Activated T-cell treated with anti-CD3 and anti-CD28 coated beads, Interleukin-2, amount 50 U/mL, for 24 hours (primary cell): ENCODE results near the gene HGD.
"Not testable (repeated sequence)": the region's sequence is repeated elsewhere in the genome, so short reads cannot be mapped to it uniquely, and the experiment has no call there.

Experiments used
- DNase-seq: peaks from one replicate; pipeline ENCODE4 v3.0.0-alpha.2; 2020
- H3K27ac Mint-ChIP-seq: 2 replicates; pipeline ENCODE4 v1.8.0; 2020; ENCODE audit warnings: mild to moderate bottlenecking, mixed read lengths
- H3K27me3 Mint-ChIP-seq: 2 replicates; pipeline ENCODE4 v1.8.0; 2020; ENCODE audit warnings: mixed read lengths
- H3K36me3 Mint-ChIP-seq: 2 replicates; pipeline ENCODE4 v1.8.0; 2020; ENCODE audit warnings: low read depth, mixed read lengths
- H3K4me1 Mint-ChIP-seq: 2 replicates; pipeline ENCODE4 v1.8.0; 2020; ENCODE audit warnings: low read depth, mixed read lengths
- H3K4me3 Mint-ChIP-seq: 2 replicates; pipeline ENCODE4 v1.8.0; 2020; ENCODE audit warnings: mild to moderate bottlenecking, moderate library complexity, mixed read lengths
- H3K9me3 Mint-ChIP-seq: 2 replicates; pipeline ENCODE4 v1.8.0; 2020; ENCODE audit warnings: mixed read lengths

The HGD gene, protein sequence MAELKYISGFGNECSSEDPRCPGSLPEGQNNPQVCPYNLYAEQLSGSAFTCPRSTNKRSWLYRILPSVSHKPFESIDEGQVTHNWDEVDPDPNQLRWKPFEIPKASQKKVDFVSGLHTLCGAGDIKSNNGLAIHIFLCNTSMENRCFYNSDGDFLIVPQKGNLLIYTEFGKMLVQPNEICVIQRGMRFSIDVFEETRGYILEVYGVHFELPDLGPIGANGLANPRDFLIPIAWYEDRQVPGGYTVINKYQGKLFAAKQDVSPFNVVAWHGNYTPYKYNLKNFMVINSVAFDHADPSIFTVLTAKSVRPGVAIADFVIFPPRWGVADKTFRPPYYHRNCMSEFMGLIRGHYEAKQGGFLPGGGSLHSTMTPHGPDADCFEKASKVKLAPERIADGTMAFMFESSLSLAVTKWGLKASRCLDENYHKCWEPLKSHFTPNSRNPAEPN

DNA sequence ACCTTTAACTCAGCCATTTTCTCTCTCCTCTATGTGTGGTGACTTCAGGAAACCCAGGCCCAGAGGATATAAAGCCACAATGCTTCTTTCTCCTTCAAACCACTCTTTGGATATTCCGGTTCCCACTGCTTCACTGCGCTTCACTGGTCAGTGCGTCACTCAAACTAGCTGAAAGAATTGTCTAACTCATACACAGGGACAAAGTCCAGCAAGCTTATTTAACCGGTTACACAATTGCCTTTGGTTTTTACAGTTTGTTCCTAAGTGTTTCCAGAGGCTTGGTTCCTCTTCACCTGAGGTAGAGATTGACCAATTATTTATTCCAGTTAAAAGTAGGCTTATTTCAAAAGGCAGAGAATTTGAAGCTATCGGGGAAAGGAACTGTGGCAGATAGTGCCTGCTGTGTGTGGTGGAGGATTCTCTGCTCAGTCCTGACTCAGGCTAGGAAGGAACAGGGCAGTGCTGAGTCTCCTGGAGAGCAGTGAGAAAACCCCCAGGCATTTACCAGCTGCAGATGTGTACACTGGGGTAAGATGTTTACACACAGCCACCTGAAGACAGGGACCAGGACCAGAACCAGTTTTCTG, at the start of gene HGD:
Gene HGD, minus strand, starts transcription at position 145 of the 587 bp plus-strand sequence. Its CDS starts 128 bp downstream, at position 17.
- Mint-ChIP-seq H3K27me3 (peaks cover 3% of the 10 kb centered on the region), H3K4me3 (no peak within 1 kb of the TSS), H3K27ac (no peak within 1 kb of the TSS), H3K36me3 (peaks cover 14% of the 10 kb centered on the region), H3K9me3 (peaks cover 4% of the 10 kb centered on the region), H3K4me1 (peaks cover 3% of the 10 kb centered on the region)
- no peak for DNase-seq

DNA sequence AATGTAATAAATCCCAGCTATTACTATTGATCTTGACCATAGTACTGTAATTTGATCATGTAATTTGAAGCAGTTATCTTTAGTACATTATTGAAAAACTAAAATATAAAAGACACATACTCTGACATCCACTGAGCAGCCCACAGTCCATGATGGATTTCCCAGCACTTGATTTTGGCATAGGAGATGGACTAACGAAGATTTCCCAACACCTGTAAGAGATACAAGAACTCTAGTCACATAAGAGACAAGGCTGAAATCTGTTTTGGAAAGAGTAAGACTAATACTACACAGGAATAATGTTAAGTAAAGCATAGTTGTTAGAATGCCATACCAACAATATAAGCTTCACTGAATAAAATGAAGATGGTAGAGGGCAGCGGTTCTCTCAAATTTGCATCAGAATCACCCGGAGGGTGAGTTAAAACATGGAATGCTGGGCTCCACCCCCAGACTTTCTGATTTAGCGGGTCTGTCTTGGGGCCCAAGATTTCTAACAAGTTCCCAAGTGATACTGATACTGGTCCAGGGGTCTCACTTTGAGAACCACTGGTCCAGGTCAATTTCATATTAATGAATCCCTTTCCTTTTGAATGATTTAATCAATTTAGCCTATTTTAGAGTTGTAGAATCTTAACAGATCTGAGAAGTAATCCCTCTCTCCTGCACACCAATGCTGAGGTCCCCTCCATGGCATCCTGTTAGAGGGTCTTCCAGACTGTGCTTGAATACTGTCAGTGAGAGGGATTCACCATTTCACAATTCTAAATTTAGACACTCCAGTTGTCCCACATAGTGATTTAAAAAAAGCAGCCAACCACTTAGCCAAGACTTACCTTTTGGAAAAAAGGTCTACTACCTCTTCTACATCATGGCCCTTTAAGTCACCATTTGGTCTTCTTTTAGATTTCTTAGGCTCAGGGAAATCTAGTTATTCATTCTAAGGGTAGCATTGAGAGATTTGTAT, 48.8 kb upstream of the HGD start:
- Mint-ChIP-seq H3K4me3 (no peak overlapping the region), H3K9me3 (peaks cover 9% of the 10 kb centered on the region), H3K36me3 (peaks cover 61% of the 10 kb centered on the region), H3K4me1 (peaks cover 4% of the 10 kb centered on the region), H3K27ac (no peak overlapping the region), H3K27me3 (no peaks in the 10 kb centered on the region)
- no peak for DNase-seq

DNA sequence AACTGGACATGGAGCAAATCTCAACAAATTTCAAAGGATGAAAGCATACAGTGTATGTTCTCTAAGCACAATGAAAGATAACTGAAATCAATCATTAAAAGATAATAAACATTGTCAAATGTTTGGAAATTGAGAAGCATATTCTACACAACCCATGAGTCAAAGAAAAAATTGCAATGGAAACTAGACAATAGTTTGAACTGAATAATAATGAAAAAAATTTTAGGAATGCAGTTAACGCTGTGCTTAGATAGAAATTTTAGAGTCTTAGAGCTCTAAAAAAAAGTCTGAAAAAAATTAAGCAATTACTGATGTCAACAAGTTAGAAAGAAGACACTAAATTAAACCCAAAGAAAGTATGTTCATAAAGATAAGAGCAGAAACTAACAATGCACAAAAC, 44.8 kb upstream of the HGD start:
- Mint-ChIP-seq H3K36me3 (peaks cover 64% of the 10 kb centered on the region), H3K4me1 (peaks cover 5% of the 10 kb centered on the region), H3K27me3 (no peaks in the 10 kb centered on the region), H3K27ac (no peak overlapping the region), H3K4me3 (no peak overlapping the region), H3K9me3 (peaks cover 2% of the 10 kb centered on the region)
- DNase-seq = no peak

DNA sequence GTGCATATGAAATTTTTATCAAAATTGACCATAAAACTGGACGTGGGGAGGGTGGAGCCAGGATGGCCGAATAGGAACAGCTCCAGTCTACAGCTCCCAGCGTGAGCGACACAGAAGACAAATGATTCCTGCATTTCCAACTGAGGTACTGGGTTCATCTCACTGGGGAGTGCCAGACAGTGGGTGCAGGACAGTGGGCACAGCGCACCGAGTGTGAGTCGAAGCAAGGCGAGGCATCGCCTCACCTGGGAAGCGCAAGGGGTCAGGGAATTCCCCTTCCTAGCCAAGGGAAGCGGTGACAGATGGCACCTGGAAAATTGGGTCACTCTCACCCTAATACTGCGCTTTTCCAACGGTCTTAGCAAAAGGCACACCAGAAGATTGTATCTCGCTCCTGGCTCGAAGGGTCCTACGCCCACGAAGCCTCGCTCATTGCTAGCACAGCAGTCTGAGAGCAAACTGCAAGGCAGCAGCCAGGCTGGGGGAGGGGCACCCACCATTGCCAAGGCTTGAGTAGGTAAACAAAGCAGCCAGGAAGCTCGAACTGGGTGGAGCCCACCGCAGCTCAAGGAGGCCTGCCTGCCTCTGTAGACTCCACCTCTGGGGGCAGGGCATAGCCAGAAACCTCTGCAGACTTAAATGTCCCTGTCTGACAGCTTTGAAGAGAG, 37.3 kb upstream of the HGD start:
- peak; percentile 61 for DNase-seq
- Mint-ChIP-seq H3K4me3 (peak overlapping the region; percentile 59), H3K27ac (peak overlapping the region; percentile 75), H3K36me3 (peaks cover 48% of the 10 kb centered on the region), H3K4me1 (peaks cover 40% of the 10 kb centered on the region)
- H3K9me3 Mint-ChIP-seq, H3K27me3 Mint-ChIP-seq: not testable (repeated sequence)

- peaks cover 31% of the 10 kb centered on the region for H3K36me3 Mint-ChIP-seq
- H3K4me1 Mint-ChIP-seq = peaks cover 18% of the 10 kb centered on the region
- H3K27me3 Mint-ChIP-seq = no peaks in the 10 kb centered on the region
- H3K9me3 Mint-ChIP-seq = no peaks in the 10 kb centered on the region
- no peak overlapping the region for H3K27ac Mint-ChIP-seq
- DNase-seq = no peak
- H3K4me3 Mint-ChIP-seq = no peak overlapping the region
These were observed 31.2 kb upstream of the HGD start for GRCh38 chr3:120713262-120713661.

DNA sequence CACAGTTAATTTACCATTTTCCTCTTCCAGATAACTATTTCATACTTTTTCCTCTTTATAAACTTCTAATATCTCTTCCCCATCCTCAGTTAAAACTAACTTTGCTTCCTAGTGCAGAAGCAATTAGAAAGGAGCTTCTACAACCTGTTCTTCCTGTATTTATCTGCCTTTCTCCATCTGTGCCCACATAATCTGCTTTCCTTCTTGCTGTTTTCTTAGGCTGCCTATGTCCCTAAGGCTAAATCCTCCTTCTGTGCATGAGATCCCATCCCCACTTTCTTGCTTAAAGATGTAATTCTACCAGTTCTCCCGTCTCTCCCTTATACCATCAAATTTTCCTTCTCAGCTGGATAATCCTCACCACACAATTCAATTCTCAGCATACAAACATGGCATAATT, 28.3 kb upstream of the HGD start:
- Mint-ChIP-seq H3K4me1 (peaks cover 16% of the 10 kb centered on the region), H3K36me3 (peaks cover 40% of the 10 kb centered on the region), H3K27ac (no peak overlapping the region)

DNA sequence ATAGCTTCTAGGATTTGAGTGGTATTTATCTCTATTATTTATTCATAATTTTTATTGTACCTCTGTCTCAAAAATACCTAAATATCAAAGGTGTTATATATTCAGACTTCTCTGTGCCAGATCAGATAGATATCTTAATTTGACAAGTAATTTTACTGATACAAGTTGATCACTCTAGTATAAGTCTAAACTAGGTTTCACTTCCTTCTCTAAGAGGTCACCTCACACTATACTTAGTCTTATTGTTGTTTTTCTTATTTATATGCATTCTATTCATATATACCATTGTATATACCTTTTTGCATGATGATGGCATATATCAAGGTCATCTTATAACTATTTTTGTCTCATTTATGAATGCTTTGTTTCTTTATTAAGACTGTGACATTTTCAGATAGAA, 26.4 kb upstream of the HGD start:
- Mint-ChIP-seq H3K4me3 (no peak overlapping the region), H3K27ac (no peak overlapping the region), H3K36me3 (peaks cover 52% of the 10 kb centered on the region), H3K27me3 (no peaks in the 10 kb centered on the region), H3K4me1 (peaks cover 12% of the 10 kb centered on the region), H3K9me3 (peaks cover 7% of the 10 kb centered on the region)
- DNase-seq = no peak

More for the DNA sequence above, 28.3 kb upstream of the HGD start:
- DNase-seq = no peak
- no peak overlapping the region for H3K4me3 Mint-ChIP-seq
- H3K27me3 Mint-ChIP-seq = no peaks in the 10 kb centered on the region
- H3K9me3 Mint-ChIP-seq = no peaks in the 10 kb centered on the region

- peaks cover 63% of the 10 kb centered on the region for H3K36me3 Mint-ChIP-seq
- no peak overlapping the region for H3K27ac Mint-ChIP-seq
- H3K9me3 Mint-ChIP-seq = peaks cover 12% of the 10 kb centered on the region
- no peak for DNase-seq
- peaks cover 7% of the 10 kb centered on the region for H3K4me1 Mint-ChIP-seq
- no peaks in the 10 kb centered on the region for H3K27me3 Mint-ChIP-seq
- no peak overlapping the region for H3K4me3 Mint-ChIP-seq
These were observed 24.9 kb upstream of the HGD start for GRCh38 chr3:120706950-120707349.

- peaks cover 68% of the 10 kb centered on the region for H3K36me3 Mint-ChIP-seq
- no peaks in the 10 kb centered on the region for H3K27me3 Mint-ChIP-seq
- no peak overlapping the region for H3K27ac Mint-ChIP-seq
- no peak for DNase-seq
- H3K9me3 Mint-ChIP-seq = peaks cover 12% of the 10 kb centered on the region
- H3K4me1 Mint-ChIP-seq = peaks cover 7% of the 10 kb centered on the region
- H3K4me3 Mint-ChIP-seq = no peak overlapping the region
These were observed 24.0 kb upstream of the HGD start for GRCh38 chr3:120705884-120706582.

DNA sequence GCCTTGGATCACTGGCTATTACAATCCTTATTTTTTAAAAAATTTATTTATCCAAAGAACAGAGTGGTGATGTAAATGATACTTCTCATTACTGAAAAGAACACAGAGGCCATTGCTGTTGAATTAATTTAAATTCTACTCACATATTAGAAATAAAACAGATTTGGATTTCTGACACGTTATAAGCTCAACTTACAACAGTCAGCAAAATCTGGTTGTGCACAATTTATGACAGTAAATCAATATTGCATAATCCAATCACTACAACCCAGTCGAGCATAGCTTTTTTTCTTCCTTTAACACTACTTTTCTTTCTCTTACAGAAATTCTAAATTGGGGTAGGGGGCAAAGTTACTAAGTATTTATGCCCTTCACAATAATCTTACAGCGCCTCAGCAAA, 17.3 kb upstream of the HGD start:
- no peak for DNase-seq
- Mint-ChIP-seq H3K4me1 (no peaks in the 10 kb centered on the region), H3K27me3 (no peaks in the 10 kb centered on the region), H3K9me3 (peaks cover 10% of the 10 kb centered on the region), H3K4me3 (no peak overlapping the region), H3K27ac (no peak overlapping the region), H3K36me3 (peaks cover 67% of the 10 kb centered on the region)

DNA sequence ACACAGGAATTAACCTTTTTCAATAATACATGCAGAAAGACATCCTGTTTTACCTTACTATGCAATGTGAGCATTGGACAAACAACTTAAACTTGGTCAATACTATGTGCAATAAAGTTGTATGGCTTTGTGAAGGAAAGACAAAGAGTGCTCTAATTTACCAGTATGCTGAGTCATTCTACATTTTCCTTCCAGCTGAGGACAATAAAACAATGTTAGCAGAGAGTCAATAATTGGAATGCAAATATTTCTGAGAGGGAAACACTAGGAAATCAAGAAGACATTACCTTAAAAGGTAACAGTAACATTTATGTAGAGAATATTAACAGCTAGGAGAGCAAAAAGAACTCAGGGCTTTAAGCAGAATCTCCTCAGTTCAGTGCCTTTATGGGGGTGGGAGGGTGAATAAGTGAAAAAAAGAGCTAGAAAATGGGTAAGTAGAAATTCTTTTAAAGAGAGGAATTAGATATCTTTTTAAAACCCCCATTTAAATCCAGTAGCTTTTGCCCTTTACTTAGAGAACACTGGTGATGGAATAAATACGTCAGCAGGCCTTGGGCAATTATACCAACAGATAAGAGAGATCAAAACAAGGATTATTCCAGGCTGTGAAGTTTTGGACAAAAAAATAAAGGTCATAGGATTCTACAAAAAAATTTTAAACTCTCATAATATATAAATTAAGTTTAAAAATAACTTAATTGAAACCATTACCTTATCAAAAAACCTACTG, 11.6 kb upstream of the HGD start:
- peak overlapping the region; percentile 1 for H3K27ac Mint-ChIP-seq
- no peaks in the 10 kb centered on the region for H3K27me3 Mint-ChIP-seq
- peaks cover 68% of the 10 kb centered on the region for H3K36me3 Mint-ChIP-seq
- peaks cover 3% of the 10 kb centered on the region for H3K4me1 Mint-ChIP-seq
- no peaks in the 10 kb centered on the region for H3K9me3 Mint-ChIP-seq
- no peak for DNase-seq
- no peak overlapping the region for H3K4me3 Mint-ChIP-seq

DNA sequence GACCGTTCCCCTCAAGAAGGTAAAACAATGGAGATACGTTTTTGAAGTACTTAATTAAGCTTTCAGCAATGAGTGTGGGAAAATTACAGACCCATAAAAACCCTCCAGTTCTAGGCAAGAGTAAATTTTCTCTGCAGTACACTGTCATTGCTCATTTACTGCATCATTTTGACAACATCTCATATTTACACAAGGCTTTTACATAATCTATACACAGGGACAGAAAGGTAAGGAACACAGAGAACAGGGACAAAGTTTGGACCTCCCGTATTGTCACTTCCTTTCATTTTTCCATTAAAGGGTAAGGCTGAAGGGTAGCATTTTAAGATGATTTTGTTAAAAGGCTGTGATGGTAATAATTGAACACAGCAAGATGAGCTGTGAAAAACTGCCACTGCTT, 7.4 kb upstream of the HGD start:
- H3K27ac Mint-ChIP-seq = no peak overlapping the region
- peaks cover 56% of the 10 kb centered on the region for H3K36me3 Mint-ChIP-seq
- no peaks in the 10 kb centered on the region for H3K27me3 Mint-ChIP-seq
- no peak for DNase-seq
- H3K4me1 Mint-ChIP-seq = peaks cover 3% of the 10 kb centered on the region
- H3K9me3 Mint-ChIP-seq = no peaks in the 10 kb centered on the region
- no peak overlapping the region for H3K4me3 Mint-ChIP-seq

GRCh38 chr3:120688121-120688520, 6.1 kb upstream of the HGD start:
- Mint-ChIP-seq H3K9me3 (no peaks in the 10 kb centered on the region), H3K4me1 (no peaks in the 10 kb centered on the region), H3K27ac (no peak overlapping the region), H3K27me3 (no peaks in the 10 kb centered on the region), H3K36me3 (peaks cover 46% of the 10 kb centered on the region), H3K4me3 (no peak overlapping the region)
- no peak for DNase-seq
